ENCODE data around the gene DUOXA1. TPM values are rescaled to one million over a fixed set of nuclear protein-coding genes. Genes with fewer than 3 reads are reported as not detected.
"Not testable (repeated sequence)": the region's sequence is repeated elsewhere in the genome, so short reads cannot be mapped to it uniquely, and the experiment has no call there.

Gene DUOXA1
- polyA plus RNA-seq, 1 donor = 0.15 TPM

- not testable (repeated sequence) for H3K9me3 ChIP-seq (ENCODE audit: control insufficient read depth, low read depth, low read length); H3K4me3 ChIP-seq (ENCODE audit: low read length); H3K27ac ChIP-seq (ENCODE audit: low read length); H3K4me1 ChIP-seq (ENCODE audit: control insufficient read depth, insufficient read depth, low read length); DNase-seq; H3K36me3 ChIP-seq (ENCODE audit: control insufficient read depth, insufficient read depth, low read length); H3K27me3 ChIP-seq (ENCODE audit: control insufficient read depth, insufficient read depth, low read length)
- no CpG with 5 or more reads among the region's 2 CpGs for WGBS (ENCODE audit: insufficient coverage, low lambda C conversion rate)
These were observed 52.3 kb downstream of the DUOXA1 start for GRCh38 chr15:45077391-45077790.

GRCh38 chr15:45075440-45076320 is 54.0 kb downstream of the DUOXA1 start:
- WGBS (ENCODE audit: insufficient coverage, low lambda C conversion rate) = no CpG with 5 or more reads among the region's 9 CpGs
- not testable (repeated sequence) for H3K27ac ChIP-seq (ENCODE audit: low read length); H3K4me1 ChIP-seq (ENCODE audit: control insufficient read depth, insufficient read depth, low read length); H3K4me3 ChIP-seq (ENCODE audit: low read length); DNase-seq; H3K36me3 ChIP-seq (ENCODE audit: control insufficient read depth, insufficient read depth, low read length); H3K27me3 ChIP-seq (ENCODE audit: control insufficient read depth, insufficient read depth, low read length); H3K9me3 ChIP-seq (ENCODE audit: control insufficient read depth, low read depth, low read length)

GRCh38 chr15:45073602-45074001 is 56.1 kb downstream of the DUOXA1 start:
- H3K27me3 ChIP-seq (ENCODE audit: control insufficient read depth, insufficient read depth, low read length); H3K4me3 ChIP-seq (ENCODE audit: low read length): not testable (repeated sequence)

GRCh38 chr15:45069942-45070360 is 59.7 kb downstream of the DUOXA1 start:
- not testable (repeated sequence) for H3K9me3 ChIP-seq (ENCODE audit: control insufficient read depth, low read depth, low read length); H3K27me3 ChIP-seq (ENCODE audit: control insufficient read depth, insufficient read depth, low read length); H3K36me3 ChIP-seq (ENCODE audit: control insufficient read depth, insufficient read depth, low read length); DNase-seq; H3K4me1 ChIP-seq (ENCODE audit: control insufficient read depth, insufficient read depth, low read length); H3K4me3 ChIP-seq (ENCODE audit: low read length)
- H3K27ac ChIP-seq (ENCODE audit: low read length) = peak overlapping the region; percentile 66
- no CpG with 5 or more reads among the region's 6 CpGs for WGBS (ENCODE audit: insufficient coverage, low lambda C conversion rate)

More at GRCh38 chr15:45073602-45074001, 56.1 kb downstream of the DUOXA1 start:
- not testable (repeated sequence) for H3K27ac ChIP-seq (ENCODE audit: low read length); H3K9me3 ChIP-seq (ENCODE audit: control insufficient read depth, low read depth, low read length); DNase-seq; H3K36me3 ChIP-seq (ENCODE audit: control insufficient read depth, insufficient read depth, low read length); H3K4me1 ChIP-seq (ENCODE audit: control insufficient read depth, insufficient read depth, low read length)

Other genes with a start within 250 kb of the DUOXA1 start
- not detected for gene TERB2, start 173.2 kb downstream of the DUOXA1 start, polyA plus RNA-seq
- gene SORD, start 106.7 kb downstream of the DUOXA1 start, polyA plus RNA-seq = 61.1 TPM
- gene DUOX2, start 15.7 kb downstream of the DUOXA1 start, polyA plus RNA-seq = 0.04 TPM
- not detected for gene DUOXA2, start 15.6 kb downstream of the DUOXA1 start, polyA plus RNA-seq
- 2.6 TPM for gene DUOX1, start 115 bp upstream of the DUOXA1 start, polyA plus RNA-seq
- 13.4 TPM for gene SHF, start 58.1 kb upstream of the DUOXA1 start, polyA plus RNA-seq
- 16.8 TPM for gene SLC28A2, start 122.4 kb upstream of the DUOXA1 start, polyA plus RNA-seq
- gene GATM, start 248.7 kb upstream of the DUOXA1 start, polyA plus RNA-seq = 149 TPM